H1 (cell line): ENCODE data around the gene RPL26. TPM values are rescaled to one million over a fixed set of nuclear protein-coding genes. Genes with fewer than 3 reads are reported as not detected.

Source experiments
- CEBPB ChIP-seq: IDR thresholded peaks from 2 replicates; pipeline ENCODE4 v1.6.1; 2012; ENCODE audit warnings: low read depth, low read length
- KDM4A ChIP-seq: IDR thresholded peaks from one replicate; pipeline ENCODE4 v1.7.1; 2012; ENCODE audit warnings: low read depth, mild to moderate bottlenecking, moderate library complexity, low read length, inconsistent platforms; ENCODE audit not compliant: severe bottlenecking
- RAD21 ChIP-seq, 2 experiments: IDR thresholded peaks in 1 of 2; conservative IDR thresholded peaks in 1 of 2; 2 replicates each; pipeline ENCODE4 v1.6.1; 2011; ENCODE audit warnings: low read depth in 2 of 2, low read length in 2 of 2, improper control_type of control experiment in 1 of 2, inconsistent platforms in 1 of 2, mild to moderate bottlenecking in 1 of 2, moderate library complexity in 1 of 2
- polyA plus RNA-seq, 7 experiments: library from polyadenylated mRNA; depleted of rRNA in 3 of 7; stranded (reverse) in 5 of 7; unstranded in 2 of 7; fragments of >200 nt in 5 of 7; fragments of 200-250 nt in 2 of 7; gene quantifications; 1 replicate in 5 of 7; 2 replicates in 1 of 7; 4 replicates in 1 of 7; pipeline versions ENCODE4 v1.2.1 to v1.2.3, GENCODE V29; 2011 to 2013; ENCODE audit warnings: missing spikeins in 2 of 7, mixed read lengths in 2 of 7
- total RNA-seq: library from RNA; stranded (reverse); fragmentation: NEBNext Ultra II Directional; extraction: Animal tissue kit (Norgen Biotek cat#: 25700); gene quantifications from 2 replicates; pipeline ENCODE4 v1.2.1, GENCODE V29; 2021
- TF ChIP-seq, protein P1 (sequence below): IDR thresholded peaks from 2 replicates; pipeline ENCODE4 v1.6.1; 2011; ENCODE audit warnings: low read length, improper control_type of control experiment

Gene RPL26
- total and polyA plus RNA-seq, 2 of the 8 experiments (the other 6 are each of a cell fraction or from before 2014, with no cell fraction given), result 1,963 to 2,554 TPM

DNA sequence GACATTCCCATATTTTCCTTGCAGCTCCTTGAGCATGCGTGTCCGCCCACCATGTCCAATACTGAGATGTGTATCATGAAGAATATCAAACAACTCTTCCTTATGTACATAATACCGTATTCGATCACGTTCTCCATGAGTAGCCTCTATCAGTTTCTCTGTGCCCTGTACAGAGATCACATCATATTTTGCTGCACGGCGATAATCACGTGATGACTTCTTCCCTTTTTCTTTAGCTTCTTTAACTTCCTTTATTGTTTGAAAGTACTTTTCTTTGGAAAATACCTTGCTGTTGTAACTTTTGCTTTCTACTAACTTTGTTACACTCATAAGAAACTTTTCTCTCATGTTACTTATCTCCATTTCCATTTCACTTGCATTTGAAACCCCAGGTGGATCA is 13.0 kb downstream of the RPL26 start (continued):
- TF ChIP-seq, protein P1, sequence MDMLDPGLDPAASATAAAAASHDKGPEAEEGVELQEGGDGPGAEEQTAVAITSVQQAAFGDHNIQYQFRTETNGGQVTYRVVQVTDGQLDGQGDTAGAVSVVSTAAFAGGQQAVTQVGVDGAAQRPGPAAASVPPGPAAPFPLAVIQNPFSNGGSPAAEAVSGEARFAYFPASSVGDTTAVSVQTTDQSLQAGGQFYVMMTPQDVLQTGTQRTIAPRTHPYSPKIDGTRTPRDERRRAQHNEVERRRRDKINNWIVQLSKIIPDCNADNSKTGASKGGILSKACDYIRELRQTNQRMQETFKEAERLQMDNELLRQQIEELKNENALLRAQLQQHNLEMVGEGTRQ, result no peak
- TF ChIP-seq KDM4A, result no peak
- TF ChIP-seq RAD21 (IDR thresholded peaks at IDR 0.05 in 1 of 2, conservative IDR thresholded peaks at IDR 0.05 in 1 of 2; ENCODE audit: low read depth in 2 of 2, low read length in 2 of 2), result no peak
- TF ChIP-seq CEBPB, result no peak
